ENCODE data around the gene GLMP. TPM values are rescaled to one million over a fixed set of nuclear protein-coding genes. Genes with fewer than 3 reads are reported as not detected.

Gene GLMP
- total RNA-seq, 1 donor from 2014 or later, result 19.1 TPM

DNA sequence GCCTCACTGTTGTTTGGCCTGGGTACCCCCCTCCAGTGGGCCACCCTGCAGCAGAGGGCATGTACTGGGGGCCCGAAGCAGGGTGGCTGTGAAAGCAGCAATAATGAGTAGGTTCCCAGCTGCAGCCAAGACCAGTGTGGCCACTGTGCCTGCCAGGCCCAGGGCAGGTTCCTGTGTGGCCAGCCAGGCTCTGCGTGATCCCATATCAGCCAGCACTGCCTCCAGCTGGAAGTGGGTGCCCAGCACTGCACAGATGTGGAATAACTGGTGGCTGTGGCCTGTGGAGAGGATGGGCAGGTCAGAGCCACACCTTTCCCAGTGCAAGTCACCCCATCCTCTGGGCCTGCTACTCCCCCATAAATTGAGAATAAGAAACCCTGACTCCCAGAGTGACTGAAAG lies 51.4 kb downstream of the GLMP start:
- DNase-seq (ENCODE audit: low spot score), result no peak
- Mint-ChIP-seq H3K4me1 (ENCODE audit: low read depth) (peaks cover 14% of the 10 kb centered on the region), H3K9me3 (no peaks in the 10 kb centered on the region), H3K4me3 (ENCODE audit: low read depth) (no peak overlapping the region), H3K36me3 (ENCODE audit: low read depth) (peaks cover 20% of the 10 kb centered on the region), H3K27ac (no peak overlapping the region), H3K27me3 (ENCODE audit: low read depth) (no peaks in the 10 kb centered on the region)
- intact Hi-C loops (cut with micrococcal nuclease), result no loop called here

DNA sequence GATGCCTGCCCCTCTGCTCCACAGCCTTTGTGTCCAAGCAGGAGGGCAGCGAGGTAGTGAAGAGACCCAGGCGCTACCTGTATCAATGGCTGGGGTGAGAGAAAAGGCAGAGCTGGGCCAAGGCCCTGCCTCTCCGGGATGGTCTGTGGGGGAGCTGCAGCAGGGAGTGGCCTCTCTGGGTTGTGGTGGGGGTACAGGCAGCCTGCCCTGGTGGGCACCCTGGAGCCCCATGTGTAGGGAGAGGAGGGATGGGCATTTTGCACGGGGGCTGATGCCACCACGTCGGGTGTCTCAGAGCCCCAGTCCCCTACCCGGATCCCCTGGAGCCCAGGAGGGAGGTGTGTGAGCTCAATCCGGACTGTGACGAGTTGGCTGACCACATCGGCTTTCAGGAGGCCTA lies 52.7 kb downstream of the GLMP start:
- H3K27ac Mint-ChIP-seq, result peak overlapping the region; percentile 50
- peaks cover 26% of the 10 kb centered on the region for H3K36me3 Mint-ChIP-seq (ENCODE audit: low read depth)
- no peaks in the 10 kb centered on the region for H3K9me3 Mint-ChIP-seq
- peaks cover 17% of the 10 kb centered on the region for H3K4me1 Mint-ChIP-seq (ENCODE audit: low read depth)
- intact Hi-C loops (cut with micrococcal nuclease), result no loop called here
- H3K4me3 Mint-ChIP-seq (ENCODE audit: low read depth), result no peak overlapping the region
- no peak for DNase-seq (ENCODE audit: low spot score)
- H3K27me3 Mint-ChIP-seq (ENCODE audit: low read depth), result no peaks in the 10 kb centered on the region

Other genes starting within 250 kb of the GLMP start
- 71.3 and 73.3 TPM in 2 replicates for gene UBQLN4, start 241.9 kb downstream of the GLMP start, total RNA-seq
- gene LAMTOR2, start 240.9 kb downstream of the GLMP start, total RNA-seq, result 71.0 and 72.5 TPM in 2 replicates
- 0.18 and 0.21 TPM in 2 replicates for gene RAB25, start 234.5 kb downstream of the GLMP start, total RNA-seq
- 1.2 and 1.6 TPM in 2 replicates for gene MEX3A, start 213.2 kb downstream of the GLMP start, total RNA-seq
- 246 and 247 TPM in 2 replicates for gene LMNA, start 181.0 kb downstream of the GLMP start, total RNA-seq
- gene SEMA4A, start 142.1 kb downstream of the GLMP start, total RNA-seq, result 128 and 132 TPM in 2 replicates
- 62.6 and 63.7 TPM in 2 replicates for gene SLC25A44, start 101.6 kb downstream of the GLMP start, total RNA-seq
- 115 and 117 TPM in 2 replicates for gene PMF1, start 82.7 kb downstream of the GLMP start, total RNA-seq
- 1.7 and 2.2 TPM in 2 replicates for gene BGLAP, start 53.5 kb downstream of the GLMP start, total RNA-seq
- 5.8 and 7.1 TPM in 2 replicates for gene PAQR6, start 47.6 kb downstream of the GLMP start, total RNA-seq
- gene SMG5, start 12.9 kb downstream of the GLMP start, total RNA-seq, result 83.2 and 89.3 TPM in 2 replicates
- 6.8 and 7.8 TPM in 2 replicates for gene TMEM79, start 11.4 kb downstream of the GLMP start, total RNA-seq
- gene VHLL, start 3.6 kb upstream of the GLMP start, total RNA-seq, result not detected in 2 replicates
- 504 and 517 TPM in 2 replicates for gene CCT3, start 42.6 kb upstream of the GLMP start, total RNA-seq
- gene TSACC, start 42.8 kb upstream of the GLMP start, total RNA-seq, result 0.39 TPM in 1 of 2 replicates, not detected in the other
- gene RHBG, start 73.5 kb upstream of the GLMP start, total RNA-seq, result not detected in 2 replicates
- 37.9 and 42.1 TPM in 2 replicates for gene MEF2D, start 205.1 kb upstream of the GLMP start, total RNA-seq